NCI-H2081 (cell line): ENCODE measurements around the gene NYAP1.

Experiments
- DNase-seq, 2 experiments: peaks; one replicate each; lab custom pipeline; 2025; lab: John Stamatoyannopoulos, UW

Gene NYAP1

GRCh38 chr7:100457033-100457432, 26.7 kb upstream of the NYAP1 start:
- DNase-seq, result no peak

GRCh38 chr7:100464210-100464660, 19.5 kb upstream of the NYAP1 start, which contains the start of gene SPACDR:
TSS of gene SPACDR (minus strand) at chr7:100464260. CDS start at chr7:100464025, 235 bp downstream.
- DNase-seq, result no peak

GRCh38 chr7:100464791-100465190, 18.9 kb upstream of the NYAP1 start:
- no peak for DNase-seq

- DNase-seq, result no peak
These were observed 18.4 kb upstream of the NYAP1 start for GRCh38 chr7:100465299-100465698.

GRCh38 chr7:100465702-100466311, 17.9 kb upstream of the NYAP1 start:
- peak; percentile 75 to 82 for DNase-seq

- no peak for DNase-seq
These were observed 16.8 kb upstream of the NYAP1 start for GRCh38 chr7:100466653-100467605.

- no peak for DNase-seq
These were observed 15.9 kb upstream of the NYAP1 start for GRCh38 chr7:100467638-100468373.

GRCh38 chr7:100469227-100470044, 14.3 kb upstream of the NYAP1 start:
- DNase-seq, result peak; percentile 76 to 79

- no peak for DNase-seq
These were observed 12.7 kb upstream of the NYAP1 start for GRCh38 chr7:100471021-100471420.

- no peak for DNase-seq
These were observed 11.4 kb upstream of the NYAP1 start for GRCh38 chr7:100472121-100472851.

GRCh38 chr7:100472854-100473499, 10.8 kb upstream of the NYAP1 start:
- no peak for DNase-seq

- DNase-seq, result no peak
These were observed 8.2 kb upstream of the NYAP1 start for GRCh38 chr7:100475549-100475948.

- DNase-seq, result no peak
These were observed 7.5 kb upstream of the NYAP1 start for GRCh38 chr7:100476101-100476780.

- DNase-seq, result no peak
These were observed 6.5 kb upstream of the NYAP1 start for GRCh38 chr7:100476903-100477870.

- no peak for DNase-seq
These were observed 5.9 kb upstream of the NYAP1 start for GRCh38 chr7:100477871-100478267.

- peak; percentile 76 to 83 for DNase-seq
These were observed 4.6 kb upstream of the NYAP1 start, which contains the start of gene TSC22D4 for GRCh38 chr7:100478958-100479660. TSS of gene TSC22D4 (minus strand) at chr7:100479214. CDS start at chr7:100478038, 1,176 bp downstream.

- no peak for DNase-seq
These were observed 2.3 kb upstream of the NYAP1 start for GRCh38 chr7:100481466-100481865.

- DNase-seq, result no peak
These were observed 1.0 kb upstream of the NYAP1 start for GRCh38 chr7:100482728-100483089.
